Gastrocnemius medialis (tissue), 4 donors: Measurements from ENCODE around the gene RNGTT. TPM values are rescaled to one million over a fixed set of nuclear protein-coding genes. Genes with fewer than 3 reads are reported as not detected.

Experiments used
- ATAC-seq, 2 donors: fragments of 150-250 bp; one replicate each; pipeline ENCODE4 v1.9.1; 2016
- DNase-seq, 2 donors: peaks; one replicate each; pipeline ENCODE4 v3.0.0-alpha.2; 2019
- H3K27ac ChIP-seq, 4 donors: fragments of 200-600 bp; sonication (generic); 1 replicate in 1 of 4; 2 replicates in 3 of 4; pipeline ENCODE4 v1.5.1; 2016 to 2018; ENCODE audit warnings: mild to moderate bottlenecking in 2 of 4, moderate library complexity in 1 of 4
- H3K27me3 ChIP-seq, 3 donors: fragments of 200-600 bp; sonication (generic) in 2 of 3; 1 replicate in 1 of 3; 2 replicates in 2 of 3; pipeline versions ENCODE4 v1.5.1 to v1.6.0; 2016 to 2019; ENCODE audit warnings: mild to moderate bottlenecking in 1 of 3, moderate library complexity in 1 of 3
- H3K36me3 ChIP-seq, 2 donors: fragments of 200-600 bp; sonication (generic) in 1 of 2; one replicate each; pipeline ENCODE4 v1.5.1; 2017 to 2018
- H3K4me1 ChIP-seq, 2 donors: fragments of 200-600 bp; sonication (generic) in 1 of 2; one replicate each; pipeline ENCODE4 v1.5.1; 2016 to 2017; ENCODE audit warnings: mild to moderate bottlenecking in 2 of 2
- H3K4me3 ChIP-seq, 4 donors: fragments of 200-600 bp; sonication (generic) in 3 of 4; 1 replicate in 1 of 4; 2 replicates in 3 of 4; pipeline ENCODE4 v1.5.1; 2016 to 2019; ENCODE audit warnings: mild to moderate bottlenecking in 2 of 4
- H3K9me3 ChIP-seq, 3 donors: fragments of 200-600 bp; sonication (generic) in 2 of 3; 1 replicate in 1 of 3; 2 replicates in 2 of 3; pipeline ENCODE4 v1.5.1; 2016 to 2019
- POLR2A ChIP-seq, 2 donors: fragments of 450-650 bp; IDR thresholded peaks; one replicate each; pipeline ENCODE4 v1.6.1; 2017; ENCODE audit warnings: antibody characterized with exemption in 2 of 2, mild to moderate bottlenecking in 2 of 2, moderate library complexity in 2 of 2
- in situ Hi-C, 4 donors: fragments of 200-750 bp; cut with MboI; loops; one replicate each; pipeline versions ENCODE4 v1.15.0 to v1.8.0; 2017; ENCODE audit warnings: low sequenced_read_pairs in 4 of 4
- intact Hi-C: fragments of 100-400 bp; cut with DNase I; formaldehyde crosslinking; loops from one replicate; pipeline ENCODE4 v1.15.1; 2023; ENCODE audit warnings: low total_unique reads
- total RNA-seq, 4 donors: library from RNA; depleted of rRNA; stranded (reverse); fragments of >200 nt; gene quantifications; one replicate each; pipeline versions ENCODE4 v1.1.0 to v1.2.3, GENCODE V29; 2016
- TF ChIP-seq, protein P1 (sequence below), 5 experiments: fragments of 450-650 bp in 3 of 5; fragments of 200-600 bp in 2 of 5; sonication (generic) in 2 of 5; IDR thresholded peaks in 4 of 5; conservative IDR thresholded peaks in 1 of 5; 1 replicate in 4 of 5; 2 replicates in 1 of 5; pipeline ENCODE4 v1.5.1; 2016 to 2019; ENCODE audit warnings: antibody characterized with exemption in 5 of 5, mild to moderate bottlenecking in 3 of 5, moderate library complexity in 3 of 5

Gene RNGTT
- total RNA-seq, 4 donors from 2014 or later = 4.9 to 11.3 (median 8.2) TPM

DNA sequence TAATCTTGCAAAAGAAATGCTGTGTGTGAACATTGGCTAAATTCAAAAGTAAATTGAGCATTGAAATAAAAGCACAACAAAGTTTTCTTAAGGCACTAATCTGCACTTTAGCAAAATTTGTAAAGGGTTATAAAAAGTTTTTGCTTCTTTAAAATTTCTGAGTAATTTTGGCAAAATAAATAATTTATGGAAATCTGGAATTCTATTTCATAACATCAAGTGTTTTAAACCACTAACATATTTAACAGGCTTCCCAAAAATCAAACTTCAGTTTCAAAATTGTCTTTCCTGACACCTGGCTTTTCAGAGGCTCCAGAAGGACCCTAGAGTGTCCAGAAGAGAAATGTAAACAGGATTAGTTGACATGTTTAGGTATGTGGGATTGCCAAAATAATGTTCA is 4.5 kb upstream of the RNGTT start:
- H3K9me3 ChIP-seq = no peaks in the 10 kb centered on the region
- DNase-seq (no peak), ATAC-seq (no peak)
- TF ChIP-seq, protein P1, sequence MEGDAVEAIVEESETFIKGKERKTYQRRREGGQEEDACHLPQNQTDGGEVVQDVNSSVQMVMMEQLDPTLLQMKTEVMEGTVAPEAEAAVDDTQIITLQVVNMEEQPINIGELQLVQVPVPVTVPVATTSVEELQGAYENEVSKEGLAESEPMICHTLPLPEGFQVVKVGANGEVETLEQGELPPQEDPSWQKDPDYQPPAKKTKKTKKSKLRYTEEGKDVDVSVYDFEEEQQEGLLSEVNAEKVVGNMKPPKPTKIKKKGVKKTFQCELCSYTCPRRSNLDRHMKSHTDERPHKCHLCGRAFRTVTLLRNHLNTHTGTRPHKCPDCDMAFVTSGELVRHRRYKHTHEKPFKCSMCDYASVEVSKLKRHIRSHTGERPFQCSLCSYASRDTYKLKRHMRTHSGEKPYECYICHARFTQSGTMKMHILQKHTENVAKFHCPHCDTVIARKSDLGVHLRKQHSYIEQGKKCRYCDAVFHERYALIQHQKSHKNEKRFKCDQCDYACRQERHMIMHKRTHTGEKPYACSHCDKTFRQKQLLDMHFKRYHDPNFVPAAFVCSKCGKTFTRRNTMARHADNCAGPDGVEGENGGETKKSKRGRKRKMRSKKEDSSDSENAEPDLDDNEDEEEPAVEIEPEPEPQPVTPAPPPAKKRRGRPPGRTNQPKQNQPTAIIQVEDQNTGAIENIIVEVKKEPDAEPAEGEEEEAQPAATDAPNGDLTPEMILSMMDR (IDR thresholded peaks at IDR 0.05 in 4 of 5, conservative IDR thresholded peaks at IDR 0.05 in 1 of 5) = no peak
- no peak for TF ChIP-seq POLR2A (IDR thresholded peaks at IDR 0.05)
- in situ Hi-C loops = loop anchor here in 2 of 4 donors (25.0 kb wide), 2 partner anchors 669 to 1619 kb away; partner anchors contain the start of genes LYRM2 (in 2 of the 2) and MAP3K7 (in 1 of the 2)
- H3K4me3 ChIP-seq = no peak overlapping the region
- intact Hi-C loops = loop anchor here (10.0 kb wide), 2 partner anchors 867 to 1813 kb away; partner anchors contain the start of gene ZNF292
- no peaks in the 10 kb centered on the region for H3K36me3 ChIP-seq
- no peak overlapping the region for H3K27ac ChIP-seq
- H3K27me3 ChIP-seq = no peaks in the 10 kb centered on the region
- peaks cover 8 to 9% of the 10 kb centered on the region in 2 donors for H3K4me1 ChIP-seq

- Histone ChIP-seq H3K27me3 (no peaks in the 10 kb centered on the region), H3K36me3 (no peaks in the 10 kb centered on the region), H3K27ac (no peak overlapping the region), H3K4me3 (no peak overlapping the region), H3K9me3 (no peaks in the 10 kb centered on the region), H3K4me1 (peaks cover 15 to 17% of the 10 kb centered on the region in 2 donors)
- in situ Hi-C loops = loop anchor here in 2 of 4 donors (25.0 kb wide), 2 partner anchors 672 to 1622 kb away; partner anchors contain the start of genes LYRM2 (in 2 of the 2) and MAP3K7 (in 1 of the 2)
- intact Hi-C loops = loop anchor here (10.0 kb wide), 2 partner anchors 869 to 1811 kb away; partner anchors contain the start of gene ZNF292
- ATAC-seq (no peak), DNase-seq (no peak)
- no peak for TF ChIP-seq POLR2A (IDR thresholded peaks at IDR 0.05)
These were observed 2.3 kb upstream of the RNGTT start for GRCh38 chr6:88965691-88966090.

DNA sequence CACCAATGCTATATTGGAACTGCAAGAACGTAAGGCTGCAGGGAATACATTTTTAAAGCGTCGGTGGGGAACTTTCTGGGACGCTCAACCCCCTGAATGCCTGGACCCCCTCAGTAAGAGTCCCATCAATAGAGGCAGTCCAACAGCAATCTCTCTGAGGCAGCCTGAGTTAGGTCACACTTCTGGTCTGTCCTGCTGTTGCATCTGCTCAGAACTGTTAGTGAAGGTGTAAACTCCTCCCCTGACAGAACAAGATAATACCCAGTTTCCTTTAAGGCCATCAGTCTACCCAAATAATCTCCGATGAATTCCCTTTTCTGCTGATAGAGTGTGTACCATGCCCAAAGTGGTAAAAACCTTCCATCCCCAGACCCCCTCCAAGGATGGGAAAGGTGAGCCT is 1.1 kb upstream of the RNGTT start:
- peak overlapping the region; percentile 86 to 90 (median 90) for H3K27ac ChIP-seq

GRCh38 chr6:88958842-88959241 is 4.6 kb downstream of the RNGTT start:
- ATAC-seq (no peak), DNase-seq (no peak)
- in situ Hi-C loops = loop anchor here in 2 of 4 donors (25.0 kb wide), 2 partner anchors 678 to 1628 kb away; partner anchors contain the start of genes LYRM2 (in 2 of the 2) and MAP3K7 (in 1 of the 2)

More for the DNA sequence above, 1.1 kb upstream of the RNGTT start:
- in situ Hi-C loops = loop anchor here in 2 of 4 donors (25.0 kb wide), 2 partner anchors 673 to 1623 kb away; partner anchors contain the start of genes LYRM2 (in 2 of the 2) and MAP3K7 (in 1 of the 2)
- intact Hi-C loops = loop anchor here (5.0 to 10.0 kb wide), 4 partner anchors 68 to 1810 kb away; partner anchors contain the start of genes PNRC1 and ZNF292
- DNase-seq (no peak), ATAC-seq (no peak)
- no peaks in the 10 kb centered on the region for H3K36me3 ChIP-seq
- peaks cover 15 to 17% of the 10 kb centered on the region in 2 donors for H3K4me1 ChIP-seq
- H3K27me3 ChIP-seq = no peaks in the 10 kb centered on the region
- H3K4me3 ChIP-seq = peak overlapping the region; percentile 73 to 97 (median 88)
- TF ChIP-seq, protein P1 (IDR thresholded peaks at IDR 0.05 in 4 of 5, conservative IDR thresholded peaks at IDR 0.05 in 1 of 5) = no peak
- TF ChIP-seq POLR2A (IDR thresholded peaks at IDR 0.05) = no peak
- no peaks in the 10 kb centered on the region for H3K9me3 ChIP-seq

More at GRCh38 chr6:88958842-88959241, 4.6 kb downstream of the RNGTT start:
- Histone ChIP-seq H3K4me3 (no peak overlapping the region), H3K9me3 (no peaks in the 10 kb centered on the region), H3K36me3 (no peaks in the 10 kb centered on the region), H3K4me1 (peaks cover 8 to 9% of the 10 kb centered on the region in 2 donors), H3K27me3 (no peaks in the 10 kb centered on the region), H3K27ac (no peak overlapping the region)
- no peak for TF ChIP-seq POLR2A (IDR thresholded peaks at IDR 0.05)
- TF ChIP-seq, protein P1 (IDR thresholded peaks at IDR 0.05 in 4 of 5, conservative IDR thresholded peaks at IDR 0.05 in 1 of 5) = no peak
- intact Hi-C loops = no loop called here
